GM18526 (cell line): ENCODE results near the gene ARID1B.

Experiments
- POLR2A ChIP-seq: IDR thresholded peaks from 3 replicates; pipeline ENCODE4 v1.6.1; 2011; ENCODE audit not compliant: insufficient read length; ENCODE audit errors: extremely low read depth

ARID1B gene

DNA sequence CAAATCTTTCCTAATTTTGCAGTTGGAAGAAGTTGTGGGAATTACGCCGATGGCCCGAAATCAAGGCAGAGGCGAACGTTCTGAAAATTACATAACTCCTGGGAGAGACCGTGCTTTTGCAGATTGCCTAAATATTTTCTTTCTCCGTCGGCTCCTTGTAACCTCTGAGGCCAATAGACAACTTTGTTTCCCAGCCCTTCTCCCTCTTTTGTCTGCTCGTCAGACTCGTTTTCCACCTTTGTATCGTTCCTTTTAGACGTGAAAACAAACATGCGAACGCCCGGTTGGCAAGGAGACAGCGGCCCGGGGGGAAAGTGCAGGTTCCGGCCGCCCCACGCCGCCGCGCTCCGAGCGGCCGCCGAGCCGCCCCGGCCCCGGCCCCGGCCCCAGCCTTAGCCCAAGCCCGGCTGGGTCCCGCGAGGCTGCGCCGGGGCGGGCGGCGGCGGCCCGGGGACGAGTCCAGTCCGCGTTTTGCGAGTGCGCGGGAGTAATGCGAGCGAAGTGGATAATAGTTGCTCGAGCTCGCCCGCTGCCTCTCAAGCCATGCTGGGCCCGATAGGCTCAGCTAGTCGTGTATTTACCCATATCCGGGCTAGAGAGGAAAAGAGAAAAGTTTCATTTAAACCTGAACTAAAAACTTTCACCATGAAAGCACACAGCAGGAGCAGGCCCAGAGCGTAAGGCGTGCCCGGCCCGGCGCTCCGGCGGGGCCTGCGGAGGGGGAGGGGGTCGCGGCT, at the start of gene ARID1B:
Gene ARID1B (plus strand): TSS at position 539 of the 737 bp plus-strand sequence. CDS start 303 bp downstream, outside the sequence.
- peak; percentile 62 for TF ChIP-seq POLR2A

GRCh38 chr6:156727715-156728385, 49.3 kb upstream of the ARID1B start:
- no peak for TF ChIP-seq POLR2A

DNA sequence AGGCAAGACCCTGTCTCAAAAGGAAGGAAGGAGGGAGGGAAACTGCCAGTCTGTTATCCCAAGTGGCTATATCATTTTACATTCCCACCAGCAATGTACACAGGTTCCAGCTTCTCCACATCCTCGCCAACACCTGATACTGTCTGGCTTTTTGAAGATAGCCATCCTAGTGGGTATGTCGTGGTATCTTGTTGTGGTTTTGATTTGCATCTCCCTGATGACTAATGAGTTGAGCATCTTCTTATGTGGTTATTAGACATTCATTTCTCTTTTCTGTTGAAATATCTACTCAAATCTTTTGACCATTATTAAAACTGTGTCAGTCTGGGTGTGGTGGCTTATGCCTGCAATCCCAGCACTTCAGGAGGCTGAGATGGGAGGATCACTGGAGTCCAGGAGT, 47.9 kb upstream of the ARID1B start:
- no peak for TF ChIP-seq POLR2A

- no peak for TF ChIP-seq POLR2A
Measured at GRCh38 chr6:156731396-156731795, 45.8 kb upstream of the ARID1B start.

DNA sequence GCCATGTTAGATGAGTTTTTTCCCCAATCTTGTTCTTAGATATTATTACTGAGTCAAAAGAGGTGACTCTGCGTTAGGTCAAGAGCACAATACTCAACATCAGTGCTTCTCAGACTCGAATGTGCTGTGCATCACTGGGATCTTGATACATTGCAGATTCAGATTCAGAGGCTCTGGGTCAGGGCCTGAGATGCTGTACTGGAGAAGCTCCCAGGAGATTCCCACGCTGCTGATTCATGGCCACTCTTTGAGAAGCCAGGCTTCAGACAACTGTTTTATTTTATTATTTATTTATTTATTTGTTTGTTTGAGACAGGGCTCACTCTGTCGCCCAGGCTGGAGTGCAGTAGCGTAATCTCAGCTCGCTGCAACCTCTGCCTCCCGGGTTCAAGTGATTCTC, 41.4 kb upstream of the ARID1B start:
- TF ChIP-seq POLR2A, result no peak

DNA sequence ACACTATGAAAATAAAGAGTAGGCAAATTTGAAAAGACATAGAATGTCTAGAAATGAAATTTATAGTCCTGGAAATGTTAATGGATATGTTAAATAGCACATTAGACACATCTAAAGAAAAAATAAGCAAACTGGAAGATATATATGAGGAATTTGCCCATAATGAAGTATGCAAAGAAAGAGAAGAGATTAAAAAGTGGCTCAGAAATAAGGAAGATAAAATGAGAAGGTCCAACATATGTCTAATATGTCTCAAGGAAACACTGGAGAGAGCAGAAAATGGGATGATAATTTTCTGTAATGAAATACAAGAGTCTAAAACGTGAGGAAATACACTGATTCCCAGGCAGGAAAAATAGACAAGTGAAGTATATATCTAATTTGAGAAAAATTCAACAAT, 36.6 kb upstream of the ARID1B start:
- TF ChIP-seq POLR2A, result no peak

DNA sequence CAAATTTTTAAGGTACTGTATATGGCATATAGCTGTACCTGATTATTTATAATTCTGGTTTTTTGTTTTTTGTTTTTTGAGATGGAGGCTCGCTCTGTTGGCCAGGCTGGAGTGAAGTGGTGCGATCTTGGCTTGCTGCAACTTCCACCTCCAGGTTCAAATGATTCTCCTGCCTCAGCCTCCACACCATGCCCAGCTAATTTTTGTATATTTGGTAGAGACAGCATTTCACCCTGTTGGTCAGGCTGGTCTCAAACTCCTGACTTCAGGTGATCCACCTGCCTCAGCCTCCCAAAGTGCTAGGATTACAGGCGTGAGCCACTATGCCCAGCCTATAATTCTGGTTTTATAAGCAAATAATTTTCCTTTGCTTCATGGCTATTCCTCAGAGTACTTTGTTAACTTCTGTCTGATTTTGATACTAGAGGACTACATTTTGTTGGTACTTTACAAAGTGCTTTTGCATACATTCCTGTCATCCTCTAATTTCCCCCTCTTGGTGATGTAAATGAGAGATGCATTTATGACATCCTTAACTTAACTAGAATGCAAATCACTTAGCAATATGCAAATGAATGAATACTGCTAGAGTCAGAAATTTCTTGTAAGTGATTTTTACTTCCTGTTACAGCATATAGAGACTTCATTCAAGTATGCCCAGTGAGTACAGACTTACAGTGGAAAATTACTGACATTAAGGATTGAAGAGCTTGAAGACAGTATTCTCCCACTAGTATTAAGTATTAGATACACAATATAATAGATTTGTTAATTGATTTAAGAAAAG, 35.7 kb upstream of the ARID1B start:
- no peak for TF ChIP-seq POLR2A

GRCh38 chr6:156747715-156748114, 29.5 kb upstream of the ARID1B start:
- no peak for TF ChIP-seq POLR2A

- no peak for TF ChIP-seq POLR2A
Measured at GRCh38 chr6:156748504-156748903, 28.7 kb upstream of the ARID1B start.

- TF ChIP-seq POLR2A, result no peak
Measured at GRCh38 chr6:156752666-156753301, 24.4 kb upstream of the ARID1B start.

- TF ChIP-seq POLR2A, result no peak
Measured at GRCh38 chr6:156756630-156757610, 20.3 kb upstream of the ARID1B start.

GRCh38 chr6:156757849-156758248, 19.3 kb upstream of the ARID1B start:
- no peak for TF ChIP-seq POLR2A

DNA sequence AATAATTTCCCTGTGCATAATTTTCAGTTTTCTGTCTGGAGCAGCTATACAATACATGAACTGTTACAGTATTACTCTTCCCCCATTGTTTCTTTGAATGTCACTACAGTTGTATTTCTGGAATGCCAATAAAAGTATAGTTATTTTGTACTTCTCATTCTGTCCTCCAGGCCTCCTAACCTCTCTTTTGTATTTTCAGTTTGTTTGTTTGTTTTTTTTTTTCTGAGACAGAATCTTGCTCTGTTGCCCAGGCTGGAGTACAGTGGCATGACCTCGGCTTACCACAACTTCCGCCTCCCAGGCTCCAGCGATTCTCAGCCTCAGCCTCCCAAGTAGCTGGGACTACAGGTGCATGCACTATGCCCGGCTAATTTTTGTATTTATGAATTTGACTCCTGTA, 16.8 kb upstream of the ARID1B start:
- TF ChIP-seq POLR2A, result no peak

DNA sequence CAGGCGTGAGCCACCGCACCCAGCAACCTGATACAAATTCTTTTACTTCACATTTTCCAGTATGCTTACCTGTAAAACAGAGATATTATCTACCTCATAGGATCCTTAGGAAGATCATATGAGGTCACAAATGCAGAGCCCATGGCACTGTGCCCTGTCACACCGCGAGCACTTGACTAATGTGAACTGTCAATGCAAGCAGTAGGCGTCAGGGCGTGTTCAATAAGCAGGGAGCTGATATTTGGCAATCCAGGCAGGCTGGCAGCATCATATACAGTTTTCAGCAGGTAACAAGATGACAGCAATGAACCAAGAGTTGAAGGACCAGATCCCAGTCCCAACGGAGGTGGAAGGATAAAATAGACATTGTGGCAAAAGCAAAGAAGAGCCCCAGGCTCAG, 14.6 kb upstream of the ARID1B start:
- TF ChIP-seq POLR2A, result no peak
